Measurements from ENCODE around the gene GRK5. TPM values are rescaled to one million over a fixed set of nuclear protein-coding genes. Genes with fewer than 3 reads are reported as not detected.
"Not testable (repeated sequence)": the region's sequence is repeated elsewhere in the genome, so short reads cannot be mapped to it uniquely, and the experiment has no call there.

The GRK5 gene
- total RNA-seq, 5 donors from 2014 or later (not counting 1 experiment from before 2014, with no cell fraction given): 21.7 to 36.8 (median 30.6) TPM

GRCh38 chr10:119431034-119431772, 223.8 kb downstream of the GRK5 start:
- Mint-ChIP-seq H3K27me3 (no peaks in the 10 kb centered on the region), H3K4me3 (no peak overlapping the region), H3K4me1 (peaks cover 14 to 16% (median 16%) of the 10 kb centered on the region in 3 donors), H3K27ac (no peak overlapping the region), H3K9me3 (no peaks in the 10 kb centered on the region), H3K36me3 (peaks cover 38% of the 10 kb centered on the region)
- H3K4me1 ChIP-seq (ENCODE audit: control insufficient read depth in 1 of 2, extremely low read depth in 1 of 2, insufficient read depth in 2 of 2, low read length in 2 of 2): peaks cover 6 to 15% of the 10 kb centered on the region in 2 experiments
- 89% methylated on average over 14 of the region's 22 CpGs for WGBS (ENCODE audit: insufficient coverage)
- CTCF ChIA-PET: no interaction called here
- no peak for ATAC-seq (replicated peaks in 1 of 4)
- H3K36me3 ChIP-seq (ENCODE audit: control insufficient read depth in 2 of 2, extremely low read depth in 1 of 2, insufficient read depth in 1 of 2, low read length in 1 of 2): peaks cover 24 to 31% of the 10 kb centered on the region in 2 donors
- H3K27me3 ChIP-seq (replicated peaks in 1 of 2; ENCODE audit: control insufficient read depth in 2 of 2, extremely low read depth in 1 of 2, insufficient read depth in 2 of 2, low read length in 1 of 2): no peaks in the 10 kb centered on the region
- POLR2A ChIA-PET: no interaction called here
- no peaks in the 10 kb centered on the region for H3K9me3 ChIP-seq
- no peak overlapping the region for H3K4me3 ChIP-seq (ENCODE audit: control insufficient read depth in 1 of 2, extremely low read depth in 1 of 2, low read length in 1 of 2)
- DNase-seq: no peak
- H3K27ac ChIP-seq (ENCODE audit: low read length): no peak overlapping the region

- H3K4me3 ChIP-seq (ENCODE audit: control insufficient read depth in 1 of 2, extremely low read depth in 1 of 2, low read length in 1 of 2): no peak overlapping the region
- no peak overlapping the region for H3K4me3 Mint-ChIP-seq
- POLR2A ChIA-PET: interaction anchor here in 1 of 2 donors (0.7 kb wide), 1 partner anchor 116 kb away, joined by 4 read pairs; no protein-coding TSS in a partner anchor
- H3K27ac ChIP-seq (ENCODE audit: low read length): no peak overlapping the region
- H3K36me3 Mint-ChIP-seq: peaks cover 38% of the 10 kb centered on the region
- no peaks in the 10 kb centered on the region for H3K27me3 Mint-ChIP-seq
- WGBS (ENCODE audit: insufficient coverage): 93% methylated on average over 3 of the region's 3 CpGs
- H3K9me3 ChIP-seq: no peaks in the 10 kb centered on the region
- peaks cover 29% of the 10 kb centered on the region in 2 donors for H3K36me3 ChIP-seq (ENCODE audit: control insufficient read depth in 2 of 2, extremely low read depth in 1 of 2, insufficient read depth in 1 of 2, low read length in 1 of 2)
- CTCF ChIA-PET: no interaction called here
- no peaks in the 10 kb centered on the region for H3K27me3 ChIP-seq (replicated peaks in 1 of 2; ENCODE audit: control insufficient read depth in 2 of 2, extremely low read depth in 1 of 2, insufficient read depth in 2 of 2, low read length in 1 of 2)
- DNase-seq (no peak), ATAC-seq (replicated peaks in 1 of 4) (no peak)
- H3K27ac Mint-ChIP-seq: no peak overlapping the region
- H3K4me1 ChIP-seq (ENCODE audit: control insufficient read depth in 1 of 2, extremely low read depth in 1 of 2, insufficient read depth in 2 of 2, low read length in 2 of 2): peaks cover 6 to 15% of the 10 kb centered on the region in 2 experiments
- H3K4me1 Mint-ChIP-seq: peaks cover 14 to 16% (median 16%) of the 10 kb centered on the region in 3 donors
- no peaks in the 10 kb centered on the region for H3K9me3 Mint-ChIP-seq
Observed at GRCh38 chr10:119431773-119432135, 224.4 kb downstream of the GRK5 start.

- H3K4me1 Mint-ChIP-seq; H3K4me3 Mint-ChIP-seq; H3K27me3 ChIP-seq (replicated peaks in 1 of 2; ENCODE audit: control insufficient read depth in 2 of 2, extremely low read depth in 1 of 2, insufficient read depth in 2 of 2, low read length in 1 of 2); H3K4me1 ChIP-seq (ENCODE audit: control insufficient read depth in 1 of 2, extremely low read depth in 1 of 2, insufficient read depth in 2 of 2, low read length in 2 of 2); H3K27ac Mint-ChIP-seq; DNase-seq; H3K9me3 Mint-ChIP-seq; H3K27ac ChIP-seq (ENCODE audit: low read length); H3K9me3 ChIP-seq; H3K27me3 Mint-ChIP-seq; ATAC-seq (replicated peaks in 1 of 4); CTCF ChIA-PET; POLR2A ChIA-PET: not testable (repeated sequence)
- peaks cover 50% of the 10 kb centered on the region for H3K36me3 Mint-ChIP-seq
- 89% methylated on average over 3 of the region's 5 CpGs for WGBS (ENCODE audit: insufficient coverage)
- Histone ChIP-seq H3K4me3 (ENCODE audit: control insufficient read depth in 1 of 2, extremely low read depth in 1 of 2, low read length in 1 of 2) (peak overlapping the region in 1 of 2 donors; percentile 2), H3K36me3 (ENCODE audit: control insufficient read depth in 2 of 2, extremely low read depth in 1 of 2, insufficient read depth in 1 of 2, low read length in 1 of 2) (peaks cover 23 to 40% of the 10 kb centered on the region in 2 donors)
Observed at GRCh38 chr10:119434942-119435341, 227.6 kb downstream of the GRK5 start.

GRCh38 chr10:119438717-119439116, 231.3 kb downstream of the GRK5 start:
- no peaks in the 10 kb centered on the region for H3K27me3 Mint-ChIP-seq
- H3K4me3 Mint-ChIP-seq: no peak overlapping the region
- ATAC-seq (replicated peaks in 1 of 4) (no peak), DNase-seq (no peak)
- POLR2A ChIA-PET: interaction anchor here in 1 of 2 donors (0.5 kb wide), 1 partner anchor 416 kb away, joined by 5 read pairs; no protein-coding TSS in a partner anchor
- CTCF ChIA-PET: no interaction called here
- peaks cover 0 to 3% (median 0%) of the 10 kb centered on the region in 3 donors for H3K4me1 Mint-ChIP-seq
- no peak overlapping the region for H3K27ac Mint-ChIP-seq
- no peak overlapping the region for H3K27ac ChIP-seq (ENCODE audit: low read length)
- no peak overlapping the region for H3K4me3 ChIP-seq (ENCODE audit: control insufficient read depth in 1 of 2, extremely low read depth in 1 of 2, low read length in 1 of 2)
- no peaks in the 10 kb centered on the region for H3K9me3 ChIP-seq
- H3K36me3 ChIP-seq (ENCODE audit: control insufficient read depth in 2 of 2, extremely low read depth in 1 of 2, insufficient read depth in 1 of 2, low read length in 1 of 2): peaks cover 10 to 28% of the 10 kb centered on the region in 2 donors
- H3K4me1 ChIP-seq (ENCODE audit: control insufficient read depth in 1 of 2, extremely low read depth in 1 of 2, insufficient read depth in 2 of 2, low read length in 2 of 2): no peaks in the 10 kb centered on the region
- H3K36me3 Mint-ChIP-seq: peaks cover 36% of the 10 kb centered on the region
- H3K9me3 Mint-ChIP-seq: no peaks in the 10 kb centered on the region
- no CpG with 5 or more reads among the region's 2 CpGs for WGBS (ENCODE audit: insufficient coverage)
- H3K27me3 ChIP-seq (replicated peaks in 1 of 2; ENCODE audit: control insufficient read depth in 2 of 2, extremely low read depth in 1 of 2, insufficient read depth in 2 of 2, low read length in 1 of 2): no peaks in the 10 kb centered on the region

- CTCF ChIA-PET: interaction anchor here in 1 of 2 donors (0.7 to 0.8 kb wide), 2 partner anchors 78 to 242 kb away, joined by 3 to 4 read pairs; no protein-coding TSS in a partner anchor
- Histone ChIP-seq H3K27ac (ENCODE audit: low read length) (no peak overlapping the region), H3K36me3 (ENCODE audit: control insufficient read depth in 2 of 2, extremely low read depth in 1 of 2, insufficient read depth in 1 of 2, low read length in 1 of 2) (peaks cover 10 to 26% of the 10 kb centered on the region in 2 donors), H3K27me3 (replicated peaks in 1 of 2; ENCODE audit: control insufficient read depth in 2 of 2, extremely low read depth in 1 of 2, insufficient read depth in 2 of 2, low read length in 1 of 2) (no peaks in the 10 kb centered on the region), H3K4me1 (ENCODE audit: control insufficient read depth in 1 of 2, extremely low read depth in 1 of 2, insufficient read depth in 2 of 2, low read length in 2 of 2) (peaks cover 0 to 3% of the 10 kb centered on the region in 2 experiments), H3K4me3 (ENCODE audit: control insufficient read depth in 1 of 2, extremely low read depth in 1 of 2, low read length in 1 of 2) (no peak overlapping the region), H3K9me3 (no peaks in the 10 kb centered on the region)
- POLR2A ChIA-PET: no interaction called here
- Mint-ChIP-seq H3K36me3 (peaks cover 24% of the 10 kb centered on the region), H3K27me3 (no peaks in the 10 kb centered on the region), H3K4me3 (no peak overlapping the region), H3K4me1 (peaks cover 0 to 4% (median under 1%) of the 10 kb centered on the region in 3 donors), H3K27ac (no peak overlapping the region), H3K9me3 (no peaks in the 10 kb centered on the region)
- 100% methylated on average over 1 of the region's 5 CpGs for WGBS (ENCODE audit: insufficient coverage)
- DNase-seq (no peak), ATAC-seq (replicated peaks in 1 of 4) (no peak)
Observed at GRCh38 chr10:119439922-119440321, 232.6 kb downstream of the GRK5 start.

- Histone ChIP-seq H3K4me3 (ENCODE audit: control insufficient read depth in 1 of 2, extremely low read depth in 1 of 2, low read length in 1 of 2) (no peak overlapping the region), H3K4me1 (ENCODE audit: control insufficient read depth in 1 of 2, extremely low read depth in 1 of 2, insufficient read depth in 2 of 2, low read length in 2 of 2) (peaks cover 0 to 15% of the 10 kb centered on the region in 2 experiments), H3K9me3 (no peaks in the 10 kb centered on the region), H3K36me3 (ENCODE audit: control insufficient read depth in 2 of 2, extremely low read depth in 1 of 2, insufficient read depth in 1 of 2, low read length in 1 of 2) (peaks cover 10 to 21% of the 10 kb centered on the region in 2 donors), H3K27me3 (replicated peaks in 1 of 2; ENCODE audit: control insufficient read depth in 2 of 2, extremely low read depth in 1 of 2, insufficient read depth in 2 of 2, low read length in 1 of 2) (no peaks in the 10 kb centered on the region), H3K27ac (ENCODE audit: low read length) (no peak overlapping the region)
- 85% methylated on average over 16 of the region's 18 CpGs for WGBS (ENCODE audit: insufficient coverage)
- H3K9me3 Mint-ChIP-seq: no peaks in the 10 kb centered on the region
- POLR2A ChIA-PET: interaction anchor here in 1 of 2 donors (0.6 kb wide), 1 partner anchor 16 kb away, joined by 3 read pairs; no protein-coding TSS in a partner anchor
- no peak overlapping the region for H3K27ac Mint-ChIP-seq
- peaks cover 16% of the 10 kb centered on the region for H3K36me3 Mint-ChIP-seq
- peaks cover 9 to 14% (median 10%) of the 10 kb centered on the region in 3 donors for H3K4me1 Mint-ChIP-seq
- no peak for DNase-seq
- CTCF ChIA-PET: no interaction called here
- no peaks in the 10 kb centered on the region for H3K27me3 Mint-ChIP-seq
- H3K4me3 Mint-ChIP-seq: no peak overlapping the region
- ATAC-seq (replicated peaks in 1 of 4): no peak
Observed at GRCh38 chr10:119441151-119441821, 233.9 kb downstream of the GRK5 start.
